IMR-90 (cell line): ENCODE results near the gene LGMN. TPM values are rescaled to one million over a fixed set of nuclear protein-coding genes. Genes with fewer than 3 reads are reported as not detected.

Experiments used
- ATAC-seq: fragments of 200-7000 bp; cut with Tn5 transposase; 2 replicates; pipeline ENCODE4 v1.9.1; 2020; ENCODE audit warnings: low read depth, mild to moderate bottlenecking, moderate library complexity
- BruUV-seq: library from RNA; stranded (reverse); fragments of 400-500 nt; replicated peaks from 2 replicates; lab custom pipeline; 2021; lab: Mats Ljungman, UMichigan
- CTCF ChIA-PET: fragments of 300-600 bp; formaldehyde crosslinking; extraction: SDS; loops from one replicate; lab custom pipeline; 2021; ENCODE audit warnings: antibody characterized with exemption; lab: Yijun Ruan, JAX
- POLR2A ChIA-PET: fragments of 300-600 bp; sonication (Branson Sonifier 250); formaldehyde crosslinking; loops from one replicate; lab custom pipeline; 2022; ENCODE audit warnings: antibody characterized with exemption; ENCODE audit not compliant: unreplicated experiment; lab: Charles Lee
- DNase-seq: peaks from one replicate; pipeline ENCODE4 v3.0.0; 2013
- H2AFZ ChIP-seq: replicated peaks from 2 replicates; pipeline ENCODE3; 2013; ENCODE audit warnings: low read length, mild to moderate bottlenecking; ENCODE audit not compliant: poor library complexity
- H2AK5ac ChIP-seq: 2 replicates; pipeline ENCODE4 v1.6.1; 2013; ENCODE audit warnings: low read depth, low read length, inconsistent platforms
- H2AK9ac ChIP-seq: replicated peaks from 2 replicates; pipeline ENCODE3; 2013; ENCODE audit warnings: mild to moderate bottlenecking, low read depth, low read length, moderate library complexity; ENCODE audit not compliant: poor library complexity
- H2BK120ac ChIP-seq: 2 replicates; pipeline ENCODE4 v1.6.1; 2013; ENCODE audit warnings: low read depth, low read length, inconsistent platforms
- H2BK15ac ChIP-seq: 3 replicates; pipeline ENCODE4 v1.6.1; 2013; ENCODE audit warnings: low read depth, low read length, inconsistent platforms
- H2BK20ac ChIP-seq: 2 replicates; pipeline ENCODE4 v1.6.1; 2013; ENCODE audit warnings: low read depth, mild to moderate bottlenecking, inconsistent platforms, low read length, moderate library complexity
- H2BK5ac ChIP-seq: 2 replicates; pipeline ENCODE4 v1.6.1; 2013; ENCODE audit warnings: mild to moderate bottlenecking, low read depth, low read length, inconsistent platforms; ENCODE audit not compliant: poor library complexity, severe bottlenecking
- H3K14ac ChIP-seq: replicated peaks from 2 replicates; pipeline ENCODE4 v1.6.1; 2013; ENCODE audit warnings: low read depth, low read length, inconsistent platforms
- H3K18ac ChIP-seq: 2 replicates; pipeline ENCODE4 v1.6.1; 2013; ENCODE audit warnings: low read depth, low read length, control low read depth
- H3K23ac ChIP-seq: 2 replicates; pipeline ENCODE4 v1.6.1; 2013; ENCODE audit warnings: low read depth, low read length, inconsistent platforms
- H3K27ac ChIP-seq: 2 replicates; pipeline ENCODE4 v1.5.1; 2013; ENCODE audit warnings: mild to moderate bottlenecking, control low read depth, low read length; ENCODE audit not compliant: insufficient read depth
- H3K27me3 ChIP-seq: 2 replicates; pipeline ENCODE4 v1.6.1; 2013; ENCODE audit warnings: low read length; ENCODE audit not compliant: control insufficient read depth, insufficient read depth
- H3K36me3 ChIP-seq: 2 replicates; pipeline ENCODE4 v1.6.1; 2013; ENCODE audit warnings: low read length, mixed read lengths; ENCODE audit not compliant: control insufficient read depth, insufficient read depth
- H3K4ac ChIP-seq: 2 replicates; pipeline ENCODE4 v1.6.1; 2013; ENCODE audit warnings: low read depth, low read length, inconsistent platforms
- H3K4me1 ChIP-seq: 2 replicates; pipeline ENCODE4 v1.6.1; 2013; ENCODE audit warnings: low read length, mixed read lengths; ENCODE audit not compliant: control insufficient read depth, insufficient read depth
- H3K4me2 ChIP-seq: 2 replicates; pipeline ENCODE4 v1.6.1; 2013; ENCODE audit warnings: low read depth, mild to moderate bottlenecking, control low read depth, low read length, moderate library complexity
- H3K4me3 ChIP-seq: 2 replicates; pipeline ENCODE4 v1.5.1; 2013; ENCODE audit warnings: low read depth, mild to moderate bottlenecking, control low read depth, low read length, moderate library complexity; ENCODE audit not compliant: insufficient read depth
- H3K56ac ChIP-seq: 2 replicates; pipeline ENCODE4 v1.6.1; 2013; ENCODE audit warnings: low read length, inconsistent platforms; ENCODE audit not compliant: insufficient read depth; ENCODE audit errors: extremely low read depth
- H3K79me1 ChIP-seq, 2 experiments: 2 replicates each; pipeline ENCODE4 v1.6.1; 2013; ENCODE audit warnings: low read length in 2 of 2, inconsistent platforms in 1 of 2, low read depth in 1 of 2
- H3K9ac ChIP-seq: 2 replicates; pipeline ENCODE4 v1.6.1; 2013; ENCODE audit warnings: low read depth, low read length, control low read depth
- H3K9me1 ChIP-seq: 2 replicates; pipeline ENCODE4 v1.6.1; 2013; ENCODE audit warnings: low read length, inconsistent platforms; ENCODE audit not compliant: insufficient read depth
- H3K9me3 ChIP-seq: 2 replicates; pipeline ENCODE4 v1.6.1; 2013; ENCODE audit warnings: low read length; ENCODE audit not compliant: control insufficient read depth, insufficient read depth
- H4K20me1 ChIP-seq: 2 replicates; pipeline ENCODE4 v1.6.1; 2013; ENCODE audit warnings: low read length, inconsistent platforms; ENCODE audit not compliant: insufficient read depth
- H4K5ac ChIP-seq: 2 replicates; pipeline ENCODE4 v1.6.1; 2013; ENCODE audit warnings: mild to moderate bottlenecking, low read depth, low read length, control low read depth
- H4K8ac ChIP-seq, 2 experiments: 2 replicates each; pipeline ENCODE4 v1.6.1; 2013; ENCODE audit warnings: low read depth in 2 of 2, low read length in 2 of 2, control low read depth in 1 of 2, inconsistent platforms in 1 of 2
- H4K91ac ChIP-seq: 2 replicates; pipeline ENCODE4 v1.6.1; 2013; ENCODE audit warnings: low read depth, low read length, inconsistent platforms; ENCODE audit not compliant: insufficient read depth
- BHLHE40 ChIP-seq: fragments of 150-350 bp; IDR thresholded peaks from 2 replicates; pipeline ENCODE4 v1.6.1; 2016; ENCODE audit warnings: mild to moderate bottlenecking, low read depth, low read length
- CEBPB ChIP-seq: IDR thresholded peaks from 2 replicates; pipeline ENCODE4 v1.6.1; 2012; ENCODE audit warnings: low read depth, low read length, improper control_type of control experiment
- CHD1 ChIP-seq: IDR thresholded peaks from 2 replicates; pipeline ENCODE4 v1.6.1; 2012; ENCODE audit warnings: low read depth, low read length, improper control_type of control experiment
- FOS ChIP-seq: fragments of 150-350 bp; IDR thresholded peaks from 2 replicates; pipeline ENCODE4 v1.6.1; 2016; ENCODE audit warnings: low read depth, low read length
- MAFK ChIP-seq: IDR thresholded peaks from 2 replicates; pipeline ENCODE4 v1.6.1; 2012; ENCODE audit warnings: low read depth, low read length, improper control_type of control experiment
- NFE2L2 ChIP-seq: fragments of 150-350 bp; IDR thresholded peaks from 2 replicates; pipeline ENCODE4 v1.6.1; 2016; ENCODE audit warnings: low read depth, mild to moderate bottlenecking, low read length
- POLR2A ChIP-seq: IDR thresholded peaks from 2 replicates; pipeline ENCODE4 v1.6.1; 2012; ENCODE audit warnings: mild to moderate bottlenecking, low read depth, low read length
- RAD21 ChIP-seq: IDR thresholded peaks from 2 replicates; pipeline ENCODE4 v1.6.1; 2012; ENCODE audit warnings: low read length, improper control_type of control experiment
- RCOR1 ChIP-seq: IDR thresholded peaks from 2 replicates; pipeline ENCODE4 v1.6.1; 2012; ENCODE audit warnings: mild to moderate bottlenecking, low read length, improper control_type of control experiment; ENCODE audit not compliant: insufficient replicate concordance
- RFX5 ChIP-seq: IDR thresholded peaks from 2 replicates; pipeline ENCODE4 v1.8.0; 2012; ENCODE audit warnings: low read depth, mild to moderate bottlenecking, low read length, moderate library complexity
- SMC3 ChIP-seq: fragments of 150-350 bp; IDR thresholded peaks from 2 replicates; pipeline ENCODE4 v1.6.1; 2016; ENCODE audit warnings: low read depth, mild to moderate bottlenecking, antibody characterized with exemption, low read length, moderate library complexity
- USF2 ChIP-seq: fragments of 150-350 bp; IDR thresholded peaks from 2 replicates; pipeline ENCODE4 v1.6.1; 2017; ENCODE audit warnings: mild to moderate bottlenecking, antibody characterized with exemption, low read length, low read depth
- WGBS, 2 experiments: methylation state at CpG; one replicate each; pipeline versions ENCODE4 v1.1.5 to v1.1.7; 2013; ENCODE audit warnings: missing lambda C conversion rate in 2 of 2; ENCODE audit not compliant: insufficient read length in 1 of 2; ENCODE audit errors: extremely low coverage in 2 of 2; 5-methylcytosine and 5-hydroxymethylcytosine counted together
- dilution Hi-C: fragments of 300-500 bp; cut with HindIII; formaldehyde crosslinking; loops from one replicate; pipeline ENCODE4 v1.14.3; 2018; ENCODE audit warnings: low sequenced_read_pairs; ENCODE audit not compliant: unreplicated experiment
- in situ Hi-C: fragments of 300-500 bp; cut with MboI; formaldehyde crosslinking; loops from 3 replicates; pipeline ENCODE4 v1.14.3; 2019; ENCODE audit warnings: low sequenced_read_pairs, inconsistent platforms, mixed read lengths
- intact Hi-C: fragments of 100-400 bp; cut with micrococcal nuclease; formaldehyde crosslinking; loops from 2 replicates; pipeline ENCODE4 v1.10.0; 2022
- polyA plus RNA-seq, 3 experiments: library from polyadenylated mRNA; depleted of rRNA; stranded (reverse); fragments of >200 nt; gene quantifications; 2 replicates each; pipeline ENCODE4 v1.2.3, GENCODE V29; 2012; ENCODE audit warnings: low replicate concordance in 1 of 3
- total RNA-seq: library from RNA; depleted of rRNA; stranded (reverse); fragments of >200 nt; gene quantifications from 2 replicates; pipeline ENCODE4 v1.2.3, GENCODE V29; 2012
- TF ChIP-seq, protein P1 (sequence below): conservative IDR thresholded peaks from 2 replicates; pipeline ENCODE4 v1.5.1; 2012; ENCODE audit warnings: mild to moderate bottlenecking, low read depth, low read length, improper control_type of control experiment
- TF ChIP-seq, protein P2 (sequence below): fragments of 150-350 bp; IDR thresholded peaks from 2 replicates; pipeline ENCODE4 v1.6.1; 2016; ENCODE audit warnings: low read depth, mild to moderate bottlenecking, low read length, moderate library complexity, borderline replicate concordance

Gene LGMN
- total and polyA plus RNA-seq, 2 of the 4 experiments (the other 2 are of a cell fraction), result 19.2 to 39.3 TPM

DNA sequence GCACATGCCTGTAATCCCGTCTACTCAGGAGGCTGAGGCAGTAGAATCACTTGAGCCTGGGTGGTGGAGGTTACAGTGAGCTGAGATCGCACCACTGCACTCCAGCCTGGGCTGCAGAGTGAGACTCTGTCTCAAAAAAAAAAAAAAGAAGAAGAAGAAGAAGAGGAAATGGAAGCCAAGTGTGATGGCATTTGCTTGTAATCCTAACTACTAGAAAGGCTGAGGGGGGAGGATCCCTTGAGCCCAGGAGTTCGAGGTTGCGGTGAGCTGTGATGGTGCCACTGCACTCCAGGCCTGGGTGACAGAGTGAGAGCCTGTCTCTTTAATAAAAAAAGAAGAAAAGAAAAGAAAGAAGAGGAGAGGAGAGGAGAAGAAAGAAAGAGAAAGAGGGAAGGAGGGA, 52.1 kb downstream of the LGMN start:
- Histone ChIP-seq H4K8ac (no peak overlapping the region), H3K36me3 (no peaks in the 10 kb centered on the region), H3K56ac (no peak overlapping the region), H4K5ac (no peak overlapping the region), H3K14ac (no peak overlapping the region), H2BK5ac (no peak overlapping the region), H3K9ac (no peak overlapping the region), H2BK20ac (no peak overlapping the region), H3K9me3 (no peaks in the 10 kb centered on the region), H3K4me3 (no peak overlapping the region), H2BK120ac (no peak overlapping the region), H3K4ac (no peak overlapping the region), H4K91ac (no peak overlapping the region), H4K20me1 (no peaks in the 10 kb centered on the region), H2AFZ (no peak overlapping the region), H3K4me2 (no peak overlapping the region), H2AK5ac (no peak overlapping the region), H3K4me1 (peaks cover 5% of the 10 kb centered on the region; the same call in 1 of the 2 replicates), H2BK15ac (no peak overlapping the region), H3K79me1 (no peaks in the 10 kb centered on the region), H2AK9ac (no peak overlapping the region), H3K27ac (no peak overlapping the region), H3K23ac (no peak overlapping the region), H3K18ac (no peak overlapping the region), H3K9me1 (no peaks in the 10 kb centered on the region), H3K27me3 (peaks cover 2% of the 10 kb centered on the region)
- BruUV-seq, result no TSS peak
- intact Hi-C loops, result no loop called here
- in situ Hi-C loops, result no loop called here
- no CpG with 5 or more reads among the region's 4 CpGs for WGBS, 2 experiments
- POLR2A ChIA-PET, result no interaction called here
- TF ChIP-seq, protein P1, sequence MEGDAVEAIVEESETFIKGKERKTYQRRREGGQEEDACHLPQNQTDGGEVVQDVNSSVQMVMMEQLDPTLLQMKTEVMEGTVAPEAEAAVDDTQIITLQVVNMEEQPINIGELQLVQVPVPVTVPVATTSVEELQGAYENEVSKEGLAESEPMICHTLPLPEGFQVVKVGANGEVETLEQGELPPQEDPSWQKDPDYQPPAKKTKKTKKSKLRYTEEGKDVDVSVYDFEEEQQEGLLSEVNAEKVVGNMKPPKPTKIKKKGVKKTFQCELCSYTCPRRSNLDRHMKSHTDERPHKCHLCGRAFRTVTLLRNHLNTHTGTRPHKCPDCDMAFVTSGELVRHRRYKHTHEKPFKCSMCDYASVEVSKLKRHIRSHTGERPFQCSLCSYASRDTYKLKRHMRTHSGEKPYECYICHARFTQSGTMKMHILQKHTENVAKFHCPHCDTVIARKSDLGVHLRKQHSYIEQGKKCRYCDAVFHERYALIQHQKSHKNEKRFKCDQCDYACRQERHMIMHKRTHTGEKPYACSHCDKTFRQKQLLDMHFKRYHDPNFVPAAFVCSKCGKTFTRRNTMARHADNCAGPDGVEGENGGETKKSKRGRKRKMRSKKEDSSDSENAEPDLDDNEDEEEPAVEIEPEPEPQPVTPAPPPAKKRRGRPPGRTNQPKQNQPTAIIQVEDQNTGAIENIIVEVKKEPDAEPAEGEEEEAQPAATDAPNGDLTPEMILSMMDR, result no peak
- no peak for TF ChIP-seq NFE2L2
- no peak for TF ChIP-seq RFX5
- no peak for TF ChIP-seq CEBPB
- no peak for TF ChIP-seq POLR2A
- TF ChIP-seq, protein P2, sequence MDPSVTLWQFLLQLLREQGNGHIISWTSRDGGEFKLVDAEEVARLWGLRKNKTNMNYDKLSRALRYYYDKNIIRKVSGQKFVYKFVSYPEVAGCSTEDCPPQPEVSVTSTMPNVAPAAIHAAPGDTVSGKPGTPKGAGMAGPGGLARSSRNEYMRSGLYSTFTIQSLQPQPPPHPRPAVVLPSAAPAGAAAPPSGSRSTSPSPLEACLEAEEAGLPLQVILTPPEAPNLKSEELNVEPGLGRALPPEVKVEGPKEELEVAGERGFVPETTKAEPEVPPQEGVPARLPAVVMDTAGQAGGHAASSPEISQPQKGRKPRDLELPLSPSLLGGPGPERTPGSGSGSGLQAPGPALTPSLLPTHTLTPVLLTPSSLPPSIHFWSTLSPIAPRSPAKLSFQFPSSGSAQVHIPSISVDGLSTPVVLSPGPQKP, result no peak
- no peak for TF ChIP-seq CHD1
- TF ChIP-seq RAD21, result no peak
- TF ChIP-seq MAFK, result no peak
- no peak for TF ChIP-seq USF2
- TF ChIP-seq FOS, result no peak
- no peak for TF ChIP-seq BHLHE40
- no peak for TF ChIP-seq SMC3
- TF ChIP-seq RCOR1, result no peak
- DNase-seq (no peak), ATAC-seq (no peak)
- CTCF ChIA-PET, result no interaction called here
- dilution Hi-C loops, result no loop called here
